Rectal smooth muscle tissue (tissue), 1 donor: ENCODE results near the gene FAM184B.

ENCODE experiments used
- H3K27ac ChIP-seq: one replicate; pipeline ENCODE4 v1.7.0; 2013; ENCODE audit warnings: low read depth, low read length, inconsistent platforms
- H3K27me3 ChIP-seq: one replicate; pipeline ENCODE4 v1.7.0; 2013; ENCODE audit warnings: low read length; ENCODE audit not compliant: control insufficient read depth, insufficient read depth
- H3K36me3 ChIP-seq: one replicate; pipeline ENCODE4 v1.7.0; 2013; ENCODE audit warnings: low read length; ENCODE audit not compliant: control insufficient read depth, insufficient read depth
- H3K4me1 ChIP-seq: one replicate; pipeline ENCODE4 v1.7.0; 2013; ENCODE audit warnings: low read length; ENCODE audit not compliant: control insufficient read depth, insufficient read depth
- H3K4me3 ChIP-seq: one replicate; pipeline ENCODE4 v1.7.0; 2013; ENCODE audit warnings: low read length
- H3K9ac ChIP-seq: one replicate; pipeline ENCODE4 v1.7.0; 2013; ENCODE audit warnings: low read length

Gene FAM184B

GRCh38 chr4:17781300-17782287 lies at the start of gene FAM184B:
Gene FAM184B (minus strand): TSS chr4:17781621. CDS start chr4:17781299, 322 bp downstream.
- H3K4me3 ChIP-seq = peak within 1 kb of the TSS; percentile 61
- no peak within 1 kb of the TSS for H3K27ac ChIP-seq
- H3K27me3 ChIP-seq = peaks cover 12% of the 10 kb centered on the region
- H3K36me3 ChIP-seq = no peaks in the 10 kb centered on the region
- no peak within 1 kb of the TSS for H3K9ac ChIP-seq
- H3K4me1 ChIP-seq = peaks cover 5% of the 10 kb centered on the region

GRCh38 chr4:17823871-17824669 lies 42.6 kb upstream of the FAM184B start:
- Histone ChIP-seq H3K9ac (no peak overlapping the region), H3K4me1 (no peaks in the 10 kb centered on the region), H3K27me3 (no peaks in the 10 kb centered on the region), H3K36me3 (no peaks in the 10 kb centered on the region), H3K4me3 (no peak overlapping the region), H3K27ac (no peak overlapping the region)

GRCh38 chr4:17817027-17817426 lies 35.6 kb upstream of the FAM184B start:
- no peak overlapping the region for H3K4me3 ChIP-seq
- H3K36me3 ChIP-seq = no peaks in the 10 kb centered on the region
- no peak overlapping the region for H3K27ac ChIP-seq

DNA sequence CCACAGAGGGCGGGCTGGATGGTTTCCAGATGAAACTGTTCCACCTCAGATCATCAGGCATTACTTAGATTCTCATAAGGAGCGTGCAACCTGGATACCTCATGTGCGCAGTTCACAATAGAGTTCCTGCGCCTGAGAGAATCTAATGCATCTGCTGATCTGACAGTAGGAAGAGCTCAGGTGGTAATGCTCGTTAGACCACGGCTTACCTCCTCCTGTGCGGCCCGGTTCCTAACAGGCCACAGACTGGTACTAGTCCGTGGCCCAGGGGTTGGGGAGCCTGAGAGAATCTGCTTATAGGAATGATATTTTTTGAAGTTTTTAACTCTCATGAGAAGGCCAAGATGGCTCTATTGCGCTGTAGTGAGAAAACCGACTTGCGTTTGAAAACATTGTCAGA lies 34.7 kb upstream of the FAM184B start:
- Histone ChIP-seq H3K9ac (no peak overlapping the region), H3K4me3 (no peak overlapping the region), H3K27ac (no peak overlapping the region), H3K4me1 (peaks cover 2% of the 10 kb centered on the region), H3K27me3 (no peaks in the 10 kb centered on the region), H3K36me3 (no peaks in the 10 kb centered on the region)

More at GRCh38 chr4:17817027-17817426, 35.6 kb upstream of the FAM184B start:
- Histone ChIP-seq H3K9ac (no peak overlapping the region), H3K27me3 (no peaks in the 10 kb centered on the region), H3K4me1 (no peaks in the 10 kb centered on the region)

DNA sequence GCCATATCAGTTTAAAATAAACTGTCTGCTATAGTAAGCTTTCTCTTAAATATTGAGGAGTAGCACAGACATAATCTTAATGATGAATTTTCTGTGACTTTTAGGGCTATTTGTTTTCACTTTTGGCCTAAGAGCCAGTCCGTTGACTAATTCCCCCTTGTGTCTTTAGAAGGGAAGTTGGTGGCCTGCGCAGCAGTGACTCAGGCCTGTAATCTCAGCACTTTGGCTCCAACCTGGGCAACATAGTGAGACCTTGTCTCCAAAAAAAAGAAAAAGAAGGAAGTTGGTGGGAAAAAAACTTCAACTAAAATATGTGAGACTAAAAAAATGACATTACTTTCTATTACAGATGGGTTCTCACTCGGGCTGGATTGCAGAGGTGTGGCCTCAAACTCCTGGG lies 32.7 kb upstream of the FAM184B start:
- Histone ChIP-seq H3K4me1 (peaks cover 8% of the 10 kb centered on the region), H3K4me3 (no peak overlapping the region), H3K27ac (no peak overlapping the region), H3K36me3 (no peaks in the 10 kb centered on the region), H3K27me3 (no peaks in the 10 kb centered on the region), H3K9ac (no peak overlapping the region)

- Histone ChIP-seq H3K36me3 (no peaks in the 10 kb centered on the region), H3K27me3 (no peaks in the 10 kb centered on the region), H3K27ac (no peak overlapping the region), H3K4me1 (peaks cover 13% of the 10 kb centered on the region), H3K4me3 (no peak overlapping the region), H3K9ac (no peak overlapping the region)
Observed at GRCh38 chr4:17812801-17813200, 31.4 kb upstream of the FAM184B start.

DNA sequence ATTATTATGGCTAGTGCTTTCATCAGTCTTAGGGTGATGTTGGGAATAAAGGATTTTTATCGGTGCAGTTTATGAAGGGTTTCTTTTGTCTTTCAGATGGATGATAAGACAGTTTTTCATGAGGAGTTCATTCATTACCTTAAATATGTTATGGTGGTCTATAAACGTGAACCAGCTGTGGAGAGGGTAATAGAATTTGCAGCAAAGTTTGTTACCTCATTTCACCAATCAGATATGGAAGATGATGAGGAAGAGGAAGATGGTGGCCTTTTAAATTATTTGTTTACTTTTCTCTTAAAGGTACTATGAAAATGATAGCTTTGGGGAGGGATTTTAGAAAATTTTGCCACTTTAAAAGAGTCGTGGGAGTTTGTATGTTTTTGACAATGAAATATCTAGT lies 30.7 kb upstream of the FAM184B start:
- Histone ChIP-seq H3K4me3 (no peak overlapping the region), H3K27me3 (no peaks in the 10 kb centered on the region), H3K4me1 (peaks cover 20% of the 10 kb centered on the region), H3K9ac (no peak overlapping the region), H3K36me3 (no peaks in the 10 kb centered on the region), H3K27ac (no peak overlapping the region)

- no peaks in the 10 kb centered on the region for H3K27me3 ChIP-seq
- no peak overlapping the region for H3K27ac ChIP-seq
- peak overlapping the region; percentile 91 for H3K4me3 ChIP-seq
- H3K4me1 ChIP-seq = peaks cover 21% of the 10 kb centered on the region
- H3K9ac ChIP-seq = no peak overlapping the region
- no peaks in the 10 kb centered on the region for H3K36me3 ChIP-seq
Observed at GRCh38 chr4:17811078-17811603, 29.7 kb upstream of the FAM184B start.

DNA sequence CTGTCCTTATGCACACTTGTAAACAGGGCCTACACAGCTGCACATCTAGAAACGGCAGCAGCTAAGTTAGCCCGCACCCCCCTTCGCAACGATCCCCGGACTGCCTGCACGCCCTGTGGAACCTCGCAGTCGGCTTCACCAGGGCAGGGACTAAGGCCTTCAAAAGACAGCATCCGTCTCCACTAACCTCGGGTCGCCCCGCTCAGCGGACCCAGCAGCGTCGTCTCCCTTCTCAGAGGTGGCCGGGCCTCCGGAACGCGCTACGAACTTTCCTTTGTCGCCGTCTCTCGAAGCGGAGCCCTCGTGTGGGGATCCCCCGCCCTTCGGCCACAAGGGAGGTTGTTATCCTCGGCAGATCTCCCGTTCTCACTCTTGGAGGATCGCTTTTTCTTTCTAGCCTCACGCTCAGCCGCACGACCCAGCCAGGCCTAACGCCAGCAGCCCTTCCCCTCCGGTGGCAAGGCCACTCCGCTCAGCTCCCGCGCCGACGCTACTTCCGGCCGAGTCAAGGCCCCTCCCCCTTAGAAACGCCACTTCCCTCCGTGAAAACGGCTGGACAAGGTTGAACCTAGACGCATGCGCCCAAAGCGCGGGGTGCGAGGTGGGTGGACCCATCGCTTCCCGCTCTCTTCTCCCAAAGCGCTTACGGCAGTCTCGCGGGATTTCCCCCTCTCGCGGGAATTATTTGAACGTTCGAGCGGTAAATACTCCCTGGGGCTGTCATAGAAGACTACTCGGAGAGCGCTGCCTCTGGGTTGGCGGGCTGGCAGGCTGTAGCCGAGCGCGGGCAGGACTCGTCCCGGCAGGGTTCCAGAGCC lies 29.0 kb upstream of the FAM184B start, which contains the start of the genes DCAF16 and NCAPG:
Gene DCAF16 (minus strand): TSS at position 498 of the 818 bp plus-strand sequence. CDS start 6,616 bp downstream, outside the sequence.
Gene NCAPG (plus strand): TSS at position 720 of the 818 bp plus-strand sequence. CDS start 99 bp downstream, outside the sequence.
- Histone ChIP-seq H3K9ac (peak within 1 kb of the TSS; percentile 94), H3K4me3 (peak within 1 kb of the TSS; percentile 98), H3K27ac (peak within 1 kb of the TSS; percentile 95), H3K36me3 (no peaks in the 10 kb centered on the region), H3K27me3 (no peaks in the 10 kb centered on the region), H3K4me1 (peaks cover 21% of the 10 kb centered on the region)

DNA sequence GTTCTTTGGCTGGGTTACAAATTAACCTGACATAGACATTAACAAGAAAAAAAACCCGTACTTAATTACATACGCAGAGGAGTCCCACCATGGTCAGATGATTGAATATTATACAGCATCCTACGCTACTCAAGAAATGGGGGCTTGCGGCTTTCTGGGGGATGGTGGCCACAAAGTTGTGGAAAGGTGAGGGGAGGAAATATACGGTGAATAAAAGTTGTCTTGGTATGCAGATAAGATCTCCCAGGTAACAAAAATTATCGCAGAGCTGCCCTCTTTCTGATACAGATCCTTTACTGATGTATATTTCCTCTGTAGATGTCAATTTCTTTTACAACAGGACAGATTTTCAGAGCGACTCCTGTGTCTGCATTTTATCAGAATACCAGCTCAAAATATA lies 28.2 kb upstream of the FAM184B start:
- peak overlapping the region; percentile 95 for H3K27ac ChIP-seq
- H3K36me3 ChIP-seq = no peaks in the 10 kb centered on the region
- H3K4me1 ChIP-seq = peaks cover 21% of the 10 kb centered on the region

GRCh38 chr4:17807446-17807845 lies 26.0 kb upstream of the FAM184B start:
- Histone ChIP-seq H3K36me3 (peaks cover 4% of the 10 kb centered on the region), H3K4me3 (peak overlapping the region; percentile 47), H3K27ac (peak overlapping the region; percentile 12), H3K9ac (no peak overlapping the region), H3K27me3 (no peaks in the 10 kb centered on the region), H3K4me1 (peaks cover 21% of the 10 kb centered on the region)

More for the DNA sequence above, 28.2 kb upstream of the FAM184B start:
- Histone ChIP-seq H3K27me3 (no peaks in the 10 kb centered on the region), H3K4me3 (peak overlapping the region; percentile 98), H3K9ac (peak overlapping the region; percentile 32)
